Endothelial cell of umbilical vein (primary cell): Measurements from ENCODE around the gene ZFYVE21. TPM values are rescaled to one million over a fixed set of nuclear protein-coding genes. Genes with fewer than 3 reads are reported as not detected.

ENCODE experiments used
- BruUV-seq: library from RNA; stranded (reverse); fragments of 400-500 nt; replicated peaks from 2 replicates; lab custom pipeline; 2021; lab: Mats Ljungman, UMichigan
- CTCF ChIA-PET: fragments of 300-600, 350-600 bp; sonication (Branson Sonifier 250); formaldehyde crosslinking; loops from one replicate; lab custom pipeline; 2021; ENCODE audit warnings: antibody characterized with exemption, inconsistent platforms; lab: Charles Lee
- POLR2A ChIA-PET: fragments of 300-600, 350-600 bp; sonication (Branson Sonifier 250); formaldehyde crosslinking; loops from one replicate; lab custom pipeline; 2021; ENCODE audit warnings: antibody characterized with exemption, inconsistent platforms; lab: Charles Lee
- DNase-seq: peaks from one replicate; pipeline ENCODE4 v3.0.0-alpha.2; 2011; ENCODE audit warnings: low read depth, low spot score
- FAIRE-seq: peaks from 2 replicates; lab custom pipeline; 2011; peaks lifted over from hg19 to GRCh38; lab: Jason Lieb, UNC
- H2AFZ ChIP-seq: 2 replicates; pipeline ENCODE4 v1.6.0; 2012; ENCODE audit warnings: low read depth, low read length, control low read depth, inconsistent platforms
- H3K27ac ChIP-seq: 2 replicates; pipeline ENCODE4 v1.5.1; 2011; ENCODE audit warnings: low read depth, mild to moderate bottlenecking, control low read depth, low read length, moderate library complexity; ENCODE audit not compliant: insufficient read depth
- H3K27me3 ChIP-seq, 2 experiments: 2 replicates each; pipeline versions ENCODE4 v1.6.0 to v1.6.1; 2011; ENCODE audit warnings: low read length in 2 of 2, mixed read lengths in 1 of 2; ENCODE audit not compliant: control insufficient read depth in 2 of 2, insufficient read depth in 2 of 2
- H3K36me3 ChIP-seq, 2 experiments: 2 replicates in 1 of 2; 3 replicates in 1 of 2; pipeline ENCODE4 v1.5.1; 2011; ENCODE audit warnings: low read length in 2 of 2, mild to moderate bottlenecking in 1 of 2, moderate library complexity in 1 of 2; ENCODE audit not compliant: control insufficient read depth in 2 of 2, insufficient read depth in 2 of 2; ENCODE audit errors: extremely low read depth in 1 of 2
- H3K4me1 ChIP-seq: 3 replicates; pipeline ENCODE4 v1.5.1; 2011; ENCODE audit warnings: mild to moderate bottlenecking, low read length; ENCODE audit not compliant: control insufficient read depth, insufficient read depth; ENCODE audit errors: extremely low read depth
- H3K4me2 ChIP-seq: 2 replicates; pipeline ENCODE4 v1.6.1; 2011; ENCODE audit warnings: low read length, control low read depth, mixed read lengths; ENCODE audit not compliant: insufficient read depth
- H3K4me3 ChIP-seq, 3 experiments: fragments of 200-600 bp in 1 of 3; sonication (generic), shearing (Covaris generic) in 1 of 3; replicated peaks in 1 of 3; 2 replicates each; pipeline ENCODE4 v1.5.1; 2011 to 2016; ENCODE audit warnings: control low read depth in 3 of 3, low read length in 3 of 3, mild to moderate bottlenecking in 2 of 3, inconsistent platforms in 1 of 3, low read depth in 1 of 3, moderate library complexity in 1 of 3; ENCODE audit not compliant: insufficient read depth in 1 of 3
- H3K79me2 ChIP-seq: 2 replicates; pipeline ENCODE4 v1.6.0; 2012; ENCODE audit warnings: low read length, inconsistent platforms; ENCODE audit not compliant: control insufficient read depth, insufficient read depth
- H3K9ac ChIP-seq: replicated peaks from 2 replicates; pipeline ENCODE3; 2011; ENCODE audit warnings: low read length, control low read depth; ENCODE audit not compliant: insufficient read depth; ENCODE audit errors: extremely low read depth
- H3K9me1 ChIP-seq: replicated peaks from 3 replicates; pipeline ENCODE4 v1.6.0; 2011; ENCODE audit warnings: mild to moderate bottlenecking, low read length; ENCODE audit not compliant: control insufficient read depth, insufficient read depth; ENCODE audit errors: extremely low read depth
- H3K9me3 ChIP-seq: replicated peaks from 2 replicates; pipeline ENCODE4 v1.5.1; 2012; ENCODE audit warnings: low read length, inconsistent platforms; ENCODE audit not compliant: control insufficient read depth, insufficient read depth
- H4K20me1 ChIP-seq: replicated peaks from 2 replicates; pipeline ENCODE3; 2011; ENCODE audit warnings: mild to moderate bottlenecking, low read length; ENCODE audit not compliant: control insufficient read depth, insufficient read depth; ENCODE audit errors: extremely low read depth
- FOS ChIP-seq: IDR thresholded peaks from 2 replicates; pipeline ENCODE4 v1.6.1; 2011; ENCODE audit warnings: mild to moderate bottlenecking, low read length, moderate library complexity, borderline replicate concordance; ENCODE audit not compliant: insufficient read depth
- GATA2 ChIP-seq: IDR thresholded peaks from 2 replicates; pipeline ENCODE4 v1.7.0; 2011; ENCODE audit warnings: low read depth, mild to moderate bottlenecking, moderate library complexity, mixed read lengths, low read length; ENCODE audit not compliant: insufficient read length, insufficient read depth
- JUN ChIP-seq: IDR thresholded peaks from 2 replicates; pipeline ENCODE4 v1.6.1; 2011; ENCODE audit warnings: borderline replicate concordance, low read depth; ENCODE audit not compliant: insufficient read length, insufficient read depth
- MYC ChIP-seq: IDR thresholded peaks from one replicate; pipeline ENCODE4 v1.6.1; 2011; ENCODE audit warnings: mild to moderate bottlenecking, low read depth, low read length
- POLR2A ChIP-seq: IDR thresholded peaks from 2 replicates; pipeline ENCODE4 v1.6.1; 2012; ENCODE audit warnings: low read depth, mild to moderate bottlenecking, control low read depth, low read length
- dilution Hi-C: fragments of 300-500 bp; cut with MboI; formaldehyde crosslinking; loops from one replicate; pipeline ENCODE4 v1.15.0; 2019; ENCODE audit warnings: low sequenced_read_pairs; ENCODE audit not compliant: extremely low pct_ligation_motif_present
- intact Hi-C: fragments of 100-400 bp; cut with micrococcal nuclease; formaldehyde crosslinking; loops from one replicate; pipeline ENCODE4 v1.10.0; 2022
- polyA plus RNA-seq, 4 experiments: library from polyadenylated mRNA; depleted of rRNA in 3 of 4; stranded (reverse) in 3 of 4; unstranded in 1 of 4; fragments of >200 nt; gene quantifications; 2 replicates each; pipeline versions ENCODE4 v1.2.1 to v1.2.3, GENCODE V29; 2011 to 2012; ENCODE audit warnings: missing spikeins in 1 of 4
- total RNA-seq: library from RNA; stranded (reverse); gene quantifications from 2 replicates; pipeline ENCODE4 v1.2.3, GENCODE V29; 2021
- TF ChIP-seq, protein P1 (sequence below): IDR thresholded peaks from 2 replicates; pipeline ENCODE4 v1.6.1; 2011; ENCODE audit not compliant: insufficient read depth, insufficient read length
- TF ChIP-seq, protein P2 (sequence below), 2 donors: IDR thresholded peaks; 1 replicate in 1 of 2; 2 replicates in 1 of 2; pipeline ENCODE4 v1.5.1; 2011; ENCODE audit warnings: low read length in 2 of 2, mild to moderate bottlenecking in 2 of 2, moderate library complexity in 2 of 2, control low read depth in 1 of 2, inconsistent platforms in 1 of 2, low read depth in 1 of 2; ENCODE audit not compliant: insufficient read depth in 1 of 2; ENCODE audit errors: extremely low read depth in 1 of 2

The ZFYVE21 gene
- total and polyA plus RNA-seq, 2 donors (not counting 3 experiments of a cell fraction or from before 2014, with no cell fraction given) = 54.5 to 98.3 TPM

DNA sequence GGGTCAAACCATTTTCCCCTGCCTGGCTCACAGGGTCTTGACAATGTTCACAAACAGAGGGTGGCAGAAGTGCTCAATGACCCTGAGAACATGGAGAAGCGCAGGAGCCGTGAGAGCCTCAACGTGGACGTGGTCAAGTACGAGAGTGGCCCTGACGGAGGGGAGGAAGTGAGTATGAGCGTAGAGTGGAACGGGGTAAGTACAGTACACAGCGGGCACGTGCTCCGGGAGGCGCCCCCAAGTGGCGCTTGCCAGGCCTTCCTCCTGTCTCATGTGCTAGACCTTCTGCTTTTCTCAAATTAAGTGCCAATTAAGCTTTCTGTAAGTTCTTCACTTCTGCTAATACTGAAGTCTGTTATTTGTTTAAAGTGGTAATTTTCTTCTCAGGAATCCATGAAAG lies 36.3 kb upstream of the ZFYVE21 start:
- H3K4me3 ChIP-seq = no peak overlapping the region
- peak; percentile 66 for DNase-seq
- H3K9me3 ChIP-seq = no peaks in the 10 kb centered on the region
- H3K4me1 ChIP-seq = no peaks in the 10 kb centered on the region
- intact Hi-C loops (loop anchor here (1.0 kb wide), 1 partner anchor 107 kb away; no protein-coding TSS in a partner anchor), dilution Hi-C loops (no loop called here)
- H3K27ac ChIP-seq = no peak overlapping the region
- POLR2A ChIA-PET = no interaction called here
- no peaks in the 10 kb centered on the region for H3K9me1 ChIP-seq
- no peak overlapping the region for H3K4me2 ChIP-seq
- no peaks in the 10 kb centered on the region for H4K20me1 ChIP-seq
- H3K27me3 ChIP-seq = no peaks in the 10 kb centered on the region
- CTCF ChIA-PET = interaction anchor here (0.5 to 2.0 kb wide), 15 partner anchors 10 to 110 kb away, joined by 3 to 17 read pairs (median 4); partner anchors contain the start of genes XRCC3 and ZFYVE21
- no peak overlapping the region for H2AFZ ChIP-seq
- peaks cover 27 to 47% of the 10 kb centered on the region in 2 experiments for H3K36me3 ChIP-seq
- H3K79me2 ChIP-seq = peaks cover 4% of the 10 kb centered on the region
- BruUV-seq = no TSS peak
- peak; percentile 79 for FAIRE-seq
- H3K9ac ChIP-seq = no peak overlapping the region
- TF ChIP-seq MYC (peak; percentile 97), JUN (no peak), FOS (no peak), POLR2A (no peak), GATA2 (no peak)
- TF ChIP-seq, protein P1, sequence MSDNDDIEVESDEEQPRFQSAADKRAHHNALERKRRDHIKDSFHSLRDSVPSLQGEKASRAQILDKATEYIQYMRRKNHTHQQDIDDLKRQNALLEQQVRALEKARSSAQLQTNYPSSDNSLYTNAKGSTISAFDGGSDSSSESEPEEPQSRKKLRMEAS = peak; percentile 87
- TF ChIP-seq, protein P2, sequence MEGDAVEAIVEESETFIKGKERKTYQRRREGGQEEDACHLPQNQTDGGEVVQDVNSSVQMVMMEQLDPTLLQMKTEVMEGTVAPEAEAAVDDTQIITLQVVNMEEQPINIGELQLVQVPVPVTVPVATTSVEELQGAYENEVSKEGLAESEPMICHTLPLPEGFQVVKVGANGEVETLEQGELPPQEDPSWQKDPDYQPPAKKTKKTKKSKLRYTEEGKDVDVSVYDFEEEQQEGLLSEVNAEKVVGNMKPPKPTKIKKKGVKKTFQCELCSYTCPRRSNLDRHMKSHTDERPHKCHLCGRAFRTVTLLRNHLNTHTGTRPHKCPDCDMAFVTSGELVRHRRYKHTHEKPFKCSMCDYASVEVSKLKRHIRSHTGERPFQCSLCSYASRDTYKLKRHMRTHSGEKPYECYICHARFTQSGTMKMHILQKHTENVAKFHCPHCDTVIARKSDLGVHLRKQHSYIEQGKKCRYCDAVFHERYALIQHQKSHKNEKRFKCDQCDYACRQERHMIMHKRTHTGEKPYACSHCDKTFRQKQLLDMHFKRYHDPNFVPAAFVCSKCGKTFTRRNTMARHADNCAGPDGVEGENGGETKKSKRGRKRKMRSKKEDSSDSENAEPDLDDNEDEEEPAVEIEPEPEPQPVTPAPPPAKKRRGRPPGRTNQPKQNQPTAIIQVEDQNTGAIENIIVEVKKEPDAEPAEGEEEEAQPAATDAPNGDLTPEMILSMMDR (IDR thresholded peaks at IDR 0.05; ENCODE audit: extremely low read depth in 1 of 2, insufficient read depth in 1 of 2, low read depth in 1 of 2, low read length in 2 of 2) = peak; percentile 62 to 83
